Activated CD4-positive, alpha-beta T cell treated with anti-CD3 and anti-CD28 coated beads for 36 hours (primary cell): ENCODE data around the gene FAHD1. TPM values are rescaled to one million over a fixed set of nuclear protein-coding genes. Genes with fewer than 3 reads are reported as not detected.

ENCODE experiments used
- ATAC-seq: fragments of 200-7000 bp; cut with Tn5 transposase; one replicate; pipeline ENCODE4 v1.10.0; 2021; ENCODE audit warnings: mild to moderate bottlenecking, moderate library complexity
- CTCF ChIA-PET: fragments of 350-600 bp; sonication (Branson Sonifier 250); formaldehyde crosslinking; loops from one replicate; lab custom pipeline; 2021; ENCODE audit warnings: antibody characterized with exemption; lab: Charles Lee
- POLR2A ChIA-PET: fragments of 350-600 bp; sonication (Branson Sonifier 250); formaldehyde crosslinking; loops from one replicate; lab custom pipeline; 2021; ENCODE audit warnings: antibody characterized with exemption, inconsistent platforms; lab: Charles Lee
- DNase-seq: peaks from one replicate; pipeline ENCODE4 v3.0.0-alpha.2; 2020
- H3K27ac Mint-ChIP-seq: one replicate; pipeline ENCODE4 v1.8.0; 2021; ENCODE audit warnings: mixed read lengths
- H3K27me3 Mint-ChIP-seq: one replicate; pipeline ENCODE4 v1.8.0; 2021; ENCODE audit warnings: mixed read lengths
- H3K36me3 Mint-ChIP-seq: one replicate; pipeline ENCODE4 v1.8.0; 2021; ENCODE audit warnings: low read depth, mixed read lengths
- H3K4me1 Mint-ChIP-seq: one replicate; pipeline ENCODE4 v1.8.0; 2021; ENCODE audit warnings: mixed read lengths
- H3K4me3 Mint-ChIP-seq: one replicate; pipeline ENCODE4 v1.8.0; 2021; ENCODE audit warnings: mild to moderate bottlenecking, moderate library complexity, mixed read lengths
- H3K9me3 Mint-ChIP-seq: one replicate; pipeline ENCODE4 v1.8.0; 2021; ENCODE audit warnings: low read depth, mixed read lengths
- intact Hi-C, 2 experiments: fragments of 100-400 bp; cut with DNase I in 1 of 2; cut with micrococcal nuclease in 1 of 2; formaldehyde crosslinking; loops; one replicate each; pipeline versions ENCODE4 v1.14.2 to v1.15.1; 2022 to 2024; cut with DNase I, micrococcal nuclease
- total RNA-seq, 2 experiments: library from RNA; stranded (reverse); gene quantifications; one replicate each; pipeline ENCODE4 v1.2.3, GENCODE V29; 2021

FAHD1 gene
- total RNA-seq, 2 experiments from 2014 or later: 11.6 to 11.9 TPM

DNA sequence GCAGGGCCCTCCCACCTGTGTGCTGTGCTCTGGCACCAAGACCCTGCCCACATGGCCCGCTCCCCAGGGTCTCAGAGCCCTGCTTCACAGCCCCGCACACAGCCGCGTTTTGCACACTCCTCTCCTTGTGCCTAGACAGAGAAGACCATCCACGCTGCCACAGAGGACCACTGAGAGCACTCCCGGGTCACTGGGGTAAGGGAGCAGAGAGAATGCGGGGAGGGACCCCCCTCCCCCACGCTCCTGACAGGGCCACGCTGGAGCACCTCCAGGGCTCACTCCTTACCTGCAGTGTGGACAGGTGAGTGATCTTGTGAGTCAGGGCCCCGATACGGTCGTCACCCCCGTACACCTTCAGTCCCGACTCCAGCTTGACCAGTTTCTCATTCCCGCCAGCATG lies 7.4 kb upstream of the FAHD1 start:
- Mint-ChIP-seq H3K9me3 (no peaks in the 10 kb centered on the region), H3K36me3 (peaks cover 7% of the 10 kb centered on the region), H3K4me1 (peaks cover 3% of the 10 kb centered on the region), H3K4me3 (no peak overlapping the region), H3K27ac (no peak overlapping the region), H3K27me3 (no peaks in the 10 kb centered on the region)
- DNase-seq: no peak
- CTCF ChIA-PET: no interaction called here
- intact Hi-C loops: no loop called here
- no peak for ATAC-seq
- POLR2A ChIA-PET: no interaction called here

- intact Hi-C loops: no loop called here
- H3K4me3 Mint-ChIP-seq: no peak overlapping the region
- CTCF ChIA-PET: interaction anchor here (0.8 kb wide), 1 partner anchor 458 kb away, joined by 3 read pairs; no protein-coding TSS in a partner anchor
- peaks cover 2% of the 10 kb centered on the region for H3K36me3 Mint-ChIP-seq
- POLR2A ChIA-PET: no interaction called here
- H3K27ac Mint-ChIP-seq: no peak overlapping the region
- H3K4me1 Mint-ChIP-seq: peaks cover 5% of the 10 kb centered on the region
- no peaks in the 10 kb centered on the region for H3K9me3 Mint-ChIP-seq
- no peaks in the 10 kb centered on the region for H3K27me3 Mint-ChIP-seq
- ATAC-seq: no peak
- DNase-seq: no peak
These were observed 6.7 kb upstream of the FAHD1 start for GRCh38 chr16:1820096-1820945.

GRCh38 chr16:1820946-1821290 lies 6.1 kb upstream of the FAHD1 start:
- Mint-ChIP-seq H3K4me3 (no peak overlapping the region), H3K4me1 (peaks cover 8% of the 10 kb centered on the region), H3K9me3 (no peaks in the 10 kb centered on the region), H3K36me3 (no peaks in the 10 kb centered on the region), H3K27ac (no peak overlapping the region), H3K27me3 (no peaks in the 10 kb centered on the region)
- intact Hi-C loops: no loop called here
- no peak for ATAC-seq
- ChIA-PET POLR2A (no interaction called here), CTCF (interaction anchor here (0.8 kb wide), 1 partner anchor 458 kb away, joined by 3 read pairs; no protein-coding TSS in a partner anchor)
- no peak for DNase-seq

GRCh38 chr16:1821861-1822611 lies 5.0 kb upstream of the FAHD1 start:
- H3K4me3 Mint-ChIP-seq: no peak overlapping the region
- POLR2A ChIA-PET: interaction anchor here (0.5 kb wide), 1 partner anchor 363 kb away, joined by 4 read pairs; no protein-coding TSS in a partner anchor

GRCh38 chr16:1822801-1823200 lies 4.2 kb upstream of the FAHD1 start:
- DNase-seq (no peak), ATAC-seq (no peak)
- ChIA-PET POLR2A (no interaction called here), CTCF (no interaction called here)
- H3K27ac Mint-ChIP-seq: no peak overlapping the region
- no peaks in the 10 kb centered on the region for H3K9me3 Mint-ChIP-seq
- no peak overlapping the region for H3K4me3 Mint-ChIP-seq
- H3K27me3 Mint-ChIP-seq: no peaks in the 10 kb centered on the region
- H3K4me1 Mint-ChIP-seq: peaks cover 12% of the 10 kb centered on the region
- H3K36me3 Mint-ChIP-seq: peaks cover 2% of the 10 kb centered on the region
- intact Hi-C loops: no loop called here

More at GRCh38 chr16:1821861-1822611, 5.0 kb upstream of the FAHD1 start:
- Mint-ChIP-seq H3K27ac (no peak overlapping the region), H3K27me3 (no peaks in the 10 kb centered on the region), H3K4me1 (peaks cover 8% of the 10 kb centered on the region), H3K9me3 (no peaks in the 10 kb centered on the region), H3K36me3 (no peaks in the 10 kb centered on the region)
- no peak for DNase-seq
- no peak for ATAC-seq
- CTCF ChIA-PET: no interaction called here
- intact Hi-C loops: no loop called here

DNA sequence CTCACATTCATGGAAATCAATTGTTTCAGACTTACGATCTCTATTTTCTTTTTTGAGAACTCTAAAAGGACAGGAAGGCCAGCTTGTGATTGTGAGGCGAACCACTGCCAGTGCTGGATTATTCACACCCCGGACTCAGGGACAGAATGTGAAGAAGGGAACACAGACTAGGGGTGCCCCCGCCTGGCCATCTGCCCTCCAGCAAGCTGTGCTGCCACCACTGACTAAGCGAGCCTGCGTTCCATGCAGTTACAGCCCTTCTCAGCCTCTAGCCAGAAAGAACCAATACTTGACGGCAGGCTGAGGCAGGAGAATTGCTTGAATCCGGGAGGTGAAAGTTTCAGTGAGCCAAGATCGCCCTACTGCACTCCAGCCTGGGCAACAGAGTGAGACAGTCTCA lies 3.2 kb upstream of the FAHD1 start:
- Mint-ChIP-seq H3K4me1 (peaks cover 20% of the 10 kb centered on the region), H3K27ac (no peak overlapping the region)
- CTCF ChIA-PET: no interaction called here

GRCh38 chr16:1825381-1825863 lies 1.6 kb upstream of the FAHD1 start:
- ATAC-seq (no peak), DNase-seq (no peak)
- H3K36me3 Mint-ChIP-seq: peaks cover 5% of the 10 kb centered on the region
- peak overlapping the region; percentile 72 for H3K27ac Mint-ChIP-seq
- H3K4me1 Mint-ChIP-seq: peaks cover 27% of the 10 kb centered on the region
- H3K4me3 Mint-ChIP-seq: peak overlapping the region; percentile 76
- POLR2A ChIA-PET: interaction anchor here (0.9 kb wide), 1 partner anchor 43 kb away, joined by 3 read pairs; the partner anchor contains the start of genes NUBP2 and SPSB3
- intact Hi-C loops: loop anchor here in 1 of 2 experiments (5.0 kb wide), 1 partner anchor 43 kb away; the partner anchor contains the start of genes NUBP2 and SPSB3
- CTCF ChIA-PET: interaction anchor here (0.5 to 1.1 kb wide), 2 partner anchors 52 to 495 kb away, joined by 3 to 4 read pairs; no protein-coding TSS in a partner anchor
- H3K27me3 Mint-ChIP-seq: no peaks in the 10 kb centered on the region
- no peaks in the 10 kb centered on the region for H3K9me3 Mint-ChIP-seq

More for the DNA sequence above, 3.2 kb upstream of the FAHD1 start:
- intact Hi-C loops: no loop called here
- POLR2A ChIA-PET: no interaction called here
- H3K27me3 Mint-ChIP-seq: no peaks in the 10 kb centered on the region
- no peaks in the 10 kb centered on the region for H3K9me3 Mint-ChIP-seq
- peak; percentile 55 for DNase-seq
- H3K4me3 Mint-ChIP-seq: no peak overlapping the region
- ATAC-seq: no peak
- H3K36me3 Mint-ChIP-seq: peaks cover 2% of the 10 kb centered on the region

GRCh38 chr16:1825864-1826690 lies 929 bp upstream of the FAHD1 start:
- ATAC-seq (peak; percentile 75), DNase-seq (peak; percentile 81)
- ChIA-PET CTCF (interaction anchor here (0.5 kb wide), 1 partner anchor 52 kb away, joined by 4 read pairs; no protein-coding TSS in a partner anchor), POLR2A (interaction anchor here (0.6 to 0.9 kb wide), 2 partner anchors 43 to 329 kb away, joined by 3 to 4 read pairs; partner anchors contain the start of genes NUBP2 and SPSB3)
- H3K27me3 Mint-ChIP-seq: no peaks in the 10 kb centered on the region
- peaks cover 5% of the 10 kb centered on the region for H3K36me3 Mint-ChIP-seq
- H3K27ac Mint-ChIP-seq: peak overlapping the region; percentile 72
- intact Hi-C loops: loop anchor here (1.0 to 5.0 kb wide), 15 partner anchors 44 to 927 kb away; partner anchors contain the start of genes NUBP2 (in 2 of the 2), SPSB3 (in 2 of the 2), CLCN7 (in 1 of the 2) and JPT2 (in 1 of the 2)
- H3K4me1 Mint-ChIP-seq: peaks cover 27% of the 10 kb centered on the region
- H3K9me3 Mint-ChIP-seq: no peaks in the 10 kb centered on the region
- H3K4me3 Mint-ChIP-seq: peak overlapping the region; percentile 76

GRCh38 chr16:1828645-1829410 lies 1.8 kb downstream of the FAHD1 start:
- H3K27me3 Mint-ChIP-seq: no peaks in the 10 kb centered on the region
- peak overlapping the region; percentile 91 for H3K4me3 Mint-ChIP-seq
- H3K9me3 Mint-ChIP-seq: no peaks in the 10 kb centered on the region
- H3K27ac Mint-ChIP-seq: no peak overlapping the region
- H3K4me1 Mint-ChIP-seq: peaks cover 27% of the 10 kb centered on the region
- intact Hi-C loops: loop anchor here in 1 of 2 experiments (5.0 kb wide), 1 partner anchor 47 kb away; the partner anchor contains the start of genes NUBP2 and SPSB3
- peaks cover 5% of the 10 kb centered on the region for H3K36me3 Mint-ChIP-seq
- DNase-seq: no peak
- ChIA-PET POLR2A (no interaction called here), CTCF (interaction anchor here (0.7 kb wide), 1 partner anchor 1756 kb away, joined by 3 read pairs; no protein-coding TSS in a partner anchor)
- no peak for ATAC-seq

DNA sequence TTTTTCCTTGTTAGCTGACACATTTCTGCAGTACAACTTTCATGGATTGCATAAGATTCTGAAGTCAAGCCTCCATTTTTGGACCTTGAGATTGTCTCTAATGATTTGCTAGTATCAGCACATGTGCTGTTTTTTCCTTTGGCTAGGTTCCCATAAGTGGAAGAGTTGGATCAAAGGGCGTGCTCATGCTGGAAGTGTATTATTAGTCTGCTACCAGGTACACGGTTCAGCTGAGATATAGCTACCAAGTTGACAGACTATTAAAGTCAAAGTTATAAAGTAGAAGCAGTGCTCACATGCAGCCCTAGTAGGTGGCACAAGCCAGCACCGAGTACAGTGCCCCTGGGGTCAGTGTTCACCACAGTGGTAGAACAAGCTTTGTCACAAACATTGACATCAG lies 3.2 kb downstream of the FAHD1 start:
- Mint-ChIP-seq H3K4me1 (peaks cover 22% of the 10 kb centered on the region), H3K27me3 (no peaks in the 10 kb centered on the region), H3K9me3 (no peaks in the 10 kb centered on the region), H3K27ac (no peak overlapping the region), H3K4me3 (no peak overlapping the region), H3K36me3 (peaks cover 5% of the 10 kb centered on the region)
- ATAC-seq: no peak
- intact Hi-C loops: no loop called here
- ChIA-PET CTCF (interaction anchor here (1.3 kb wide), 1 partner anchor 11 kb away, joined by 3 read pairs; no protein-coding TSS in a partner anchor), POLR2A (no interaction called here)
- no peak for DNase-seq
